Mammary epithelial cell (primary cell): ENCODE results near the gene TACC2.

ENCODE experiments used
- EZH2 ChIP-seq: IDR thresholded peaks from 2 replicates; pipeline ENCODE4 v1.6.1; 2012; ENCODE audit warnings: low read length, inconsistent platforms, borderline replicate concordance
- TF ChIP-seq, protein P1 (sequence below), 2 donors: IDR thresholded peaks in 1 of 2; conservative IDR thresholded peaks in 1 of 2; 2 replicates each; pipeline ENCODE4 v1.5.1; 2011 to 2012; ENCODE audit warnings: inconsistent platforms in 2 of 2, low read length in 2 of 2, mild to moderate bottlenecking in 2 of 2, control low read depth in 1 of 2, low read depth in 1 of 2; ENCODE audit not compliant: insufficient read depth in 1 of 2; ENCODE audit errors: extremely low read depth in 1 of 2

DNA sequence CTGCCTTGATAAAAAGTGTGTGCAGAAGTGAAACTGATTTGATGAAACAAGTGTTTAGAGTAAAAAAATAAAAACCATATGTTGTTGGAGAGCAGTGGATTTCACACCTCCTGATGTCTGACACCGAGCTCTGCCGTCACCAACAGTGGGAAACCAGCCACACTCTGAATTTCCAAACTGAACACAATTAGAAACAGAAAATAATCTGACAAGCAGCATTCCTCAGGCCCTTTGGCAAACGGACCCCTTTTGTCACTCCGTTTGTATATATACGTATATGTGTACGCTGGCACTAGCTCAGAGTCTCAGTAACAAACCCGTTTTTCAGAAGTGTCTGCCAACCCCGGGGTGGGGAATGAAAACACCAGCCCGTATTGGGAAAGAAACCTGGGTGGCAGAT lies 32.4 kb downstream of the TACC2 start:
- TF ChIP-seq EZH2 = no peak
- TF ChIP-seq, protein P1, sequence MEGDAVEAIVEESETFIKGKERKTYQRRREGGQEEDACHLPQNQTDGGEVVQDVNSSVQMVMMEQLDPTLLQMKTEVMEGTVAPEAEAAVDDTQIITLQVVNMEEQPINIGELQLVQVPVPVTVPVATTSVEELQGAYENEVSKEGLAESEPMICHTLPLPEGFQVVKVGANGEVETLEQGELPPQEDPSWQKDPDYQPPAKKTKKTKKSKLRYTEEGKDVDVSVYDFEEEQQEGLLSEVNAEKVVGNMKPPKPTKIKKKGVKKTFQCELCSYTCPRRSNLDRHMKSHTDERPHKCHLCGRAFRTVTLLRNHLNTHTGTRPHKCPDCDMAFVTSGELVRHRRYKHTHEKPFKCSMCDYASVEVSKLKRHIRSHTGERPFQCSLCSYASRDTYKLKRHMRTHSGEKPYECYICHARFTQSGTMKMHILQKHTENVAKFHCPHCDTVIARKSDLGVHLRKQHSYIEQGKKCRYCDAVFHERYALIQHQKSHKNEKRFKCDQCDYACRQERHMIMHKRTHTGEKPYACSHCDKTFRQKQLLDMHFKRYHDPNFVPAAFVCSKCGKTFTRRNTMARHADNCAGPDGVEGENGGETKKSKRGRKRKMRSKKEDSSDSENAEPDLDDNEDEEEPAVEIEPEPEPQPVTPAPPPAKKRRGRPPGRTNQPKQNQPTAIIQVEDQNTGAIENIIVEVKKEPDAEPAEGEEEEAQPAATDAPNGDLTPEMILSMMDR (conservative IDR thresholded peaks at IDR 0.05 in 1 of 2, IDR thresholded peaks at IDR 0.05 in 1 of 2; ENCODE audit: extremely low read depth in 1 of 2, insufficient read depth in 1 of 2, low read depth in 1 of 2, low read length in 2 of 2) = no peak
